GM19035 (cell line): ENCODE data around the gene SPECC1.
"Not testable (repeated sequence)": the region's sequence is repeated elsewhere in the genome, so short reads cannot be mapped to it uniquely, and the experiment has no call there.

Experiments used
- ATAC-seq: cut with Tn5 transposase; IDR thresholded peaks from one replicate; pipeline ENCODE4 v1.9.1; 2021; ENCODE audit not compliant: unreplicated experiment

The SPECC1 gene

GRCh38 chr17:20009302-20010098, at the start of gene SPECC1:
Gene SPECC1, plus strand, starts transcription at chr17:20009359. Its CDS starts 87,293 bp downstream, at chr17:20096652.
- peak; percentile 94 for ATAC-seq

- not testable (repeated sequence) for ATAC-seq
These were observed 46.2 kb upstream of the SPECC1 start for GRCh38 chr17:19962954-19963353.

GRCh38 chr17:19973156-19973555, 36.0 kb upstream of the SPECC1 start:
- no peak for ATAC-seq

- no peak for ATAC-seq
These were observed 33.6 kb upstream of the SPECC1 start for GRCh38 chr17:19975601-19976000.

GRCh38 chr17:19977293-19978208, 31.6 kb upstream of the SPECC1 start, which contains the start of gene AKAP10:
Gene AKAP10, minus strand, starts transcription at chr17:19977828. Its CDS starts 149 bp downstream, at chr17:19977679.
- peak; percentile 87 for ATAC-seq

- ATAC-seq: no peak
These were observed 30.9 kb upstream of the SPECC1 start for GRCh38 chr17:19978209-19978802.

GRCh38 chr17:19978805-19979211, 30.4 kb upstream of the SPECC1 start:
- no peak for ATAC-seq

- ATAC-seq: no peak
These were observed 29.0 kb upstream of the SPECC1 start for GRCh38 chr17:19979917-19980770.

GRCh38 chr17:19986941-19987861, 22.0 kb upstream of the SPECC1 start:
- no peak for ATAC-seq

- ATAC-seq: no peak
These were observed 21.3 kb upstream of the SPECC1 start for GRCh38 chr17:19987897-19988296.

GRCh38 chr17:19991252-19991885, 17.8 kb upstream of the SPECC1 start:
- ATAC-seq: no peak

GRCh38 chr17:19992803-19993713, 16.1 kb upstream of the SPECC1 start:
- ATAC-seq: peak; percentile 79

GRCh38 chr17:19996086-19996485, 13.1 kb upstream of the SPECC1 start:
- ATAC-seq: no peak

GRCh38 chr17:19996502-19996901, 12.7 kb upstream of the SPECC1 start:
- ATAC-seq: no peak

GRCh38 chr17:20008242-20009051, 712 bp upstream of the SPECC1 start:
- ATAC-seq: peak; percentile 19

- no peak for ATAC-seq
These were observed 182 bp upstream of the SPECC1 start for GRCh38 chr17:20009052-20009301.
